Colonic mucosa (tissue), 4 donors: Measurements from ENCODE around the gene HIC1. TPM values are rescaled to one million over a fixed set of nuclear protein-coding genes. Genes with fewer than 3 reads are reported as not detected.

Experiments used
- DNase-seq: peaks from one replicate; pipeline ENCODE4 v3.0.0-alpha.2; 2020
- H3K27ac ChIP-seq: fragments of 200-600 bp; one replicate; pipeline ENCODE4 v1.8.0; 2021
- H3K27me3 ChIP-seq: fragments of 200-600 bp; one replicate; pipeline ENCODE4 v1.8.0; 2021
- H3K36me3 ChIP-seq: fragments of 200-600 bp; one replicate; pipeline ENCODE4 v1.8.0; 2021
- H3K4me1 ChIP-seq: fragments of 200-600 bp; one replicate; pipeline ENCODE4 v1.8.0; 2021; ENCODE audit warnings: mild to moderate bottlenecking
- H3K4me3 ChIP-seq: fragments of 200-600 bp; one replicate; pipeline ENCODE4 v1.8.0; 2021
- H3K9ac ChIP-seq, 2 donors: one replicate each; pipeline ENCODE4 v1.7.0; 2013; ENCODE audit warnings: control low read depth in 2 of 2, low read depth in 2 of 2, low read length in 2 of 2
- H3K9me3 ChIP-seq: fragments of 200-600 bp; one replicate; pipeline ENCODE4 v1.8.0; 2021
- intact Hi-C: fragments of 100-400 bp; cut with DNase I; formaldehyde crosslinking; loops from one replicate; pipeline ENCODE4 v1.14.1; 2022
- total RNA-seq, 2 donors: library from RNA; stranded (reverse); fragmentation: NEBNext Ultra II Directional in 1 of 2; extraction: Animal tissue kit (Norgen Biotek cat#: 25700) in 1 of 2; gene quantifications; one replicate each; pipeline ENCODE4 v1.2.1, GENCODE V29; 2021
- TF ChIP-seq, protein P1 (sequence below): fragments of 200-600 bp; IDR thresholded peaks from one replicate; pipeline ENCODE4 v1.8.0; 2022; ENCODE audit warnings: antibody characterized with exemption, mild to moderate bottlenecking
- donor health status: healthy.
- donor health status: DM: no; HTN: no; CAD: no.
- donor health status: DM: no; HTN: no; CAD: no.

Gene HIC1
- total RNA-seq, 2 donors from 2014 or later: 7.0 to 11.2 TPM

DNA sequence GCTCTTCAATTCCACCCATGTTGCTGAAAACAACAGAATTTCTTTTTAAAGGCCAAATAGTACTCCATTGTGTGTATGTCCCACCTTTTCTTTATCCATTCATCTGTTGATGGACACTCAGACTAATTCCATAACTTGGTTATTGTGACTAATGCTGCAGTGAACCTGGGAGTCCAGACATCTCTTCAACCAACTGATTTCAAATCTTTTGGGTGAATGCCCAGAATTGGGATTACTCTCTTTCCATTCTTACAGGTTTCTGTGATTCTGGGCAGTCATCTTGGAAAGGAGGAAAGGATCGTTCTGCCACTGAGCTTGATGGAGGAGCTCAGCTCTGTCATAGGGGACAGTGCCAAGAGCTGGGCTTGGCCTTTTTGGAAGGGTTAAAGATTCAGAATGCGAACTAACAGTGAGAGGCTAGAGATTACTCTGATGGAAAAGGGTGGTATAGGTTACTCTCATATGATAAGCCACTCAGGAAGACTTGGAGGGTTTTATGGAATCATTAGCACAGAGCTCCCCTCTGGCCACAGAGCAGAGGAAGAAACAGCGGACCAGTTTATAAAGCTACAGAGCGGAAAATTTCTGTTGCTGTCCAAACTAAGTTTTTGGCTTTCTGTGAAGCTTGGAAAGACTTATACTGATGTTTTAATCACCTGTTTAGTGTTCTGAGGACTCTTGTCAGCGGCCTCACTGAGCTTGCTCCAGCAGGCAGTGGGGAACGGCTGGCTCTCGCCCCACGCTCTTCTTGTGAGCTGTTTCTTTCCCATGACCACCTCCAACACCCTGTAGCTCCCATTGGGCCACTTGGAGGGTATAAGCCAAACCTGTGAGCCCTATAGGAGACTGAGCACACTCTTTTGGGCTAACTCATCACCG is 48.3 kb downstream of the HIC1 start:
- DNase-seq: no peak
- Histone ChIP-seq H3K4me3 (no peak overlapping the region), H3K9me3 (no peaks in the 10 kb centered on the region), H3K9ac (no peak overlapping the region), H3K36me3 (no peaks in the 10 kb centered on the region), H3K27me3 (no peaks in the 10 kb centered on the region), H3K27ac (no peak overlapping the region), H3K4me1 (peaks cover 2% of the 10 kb centered on the region)
- intact Hi-C loops: no loop called here
- TF ChIP-seq, protein P1, sequence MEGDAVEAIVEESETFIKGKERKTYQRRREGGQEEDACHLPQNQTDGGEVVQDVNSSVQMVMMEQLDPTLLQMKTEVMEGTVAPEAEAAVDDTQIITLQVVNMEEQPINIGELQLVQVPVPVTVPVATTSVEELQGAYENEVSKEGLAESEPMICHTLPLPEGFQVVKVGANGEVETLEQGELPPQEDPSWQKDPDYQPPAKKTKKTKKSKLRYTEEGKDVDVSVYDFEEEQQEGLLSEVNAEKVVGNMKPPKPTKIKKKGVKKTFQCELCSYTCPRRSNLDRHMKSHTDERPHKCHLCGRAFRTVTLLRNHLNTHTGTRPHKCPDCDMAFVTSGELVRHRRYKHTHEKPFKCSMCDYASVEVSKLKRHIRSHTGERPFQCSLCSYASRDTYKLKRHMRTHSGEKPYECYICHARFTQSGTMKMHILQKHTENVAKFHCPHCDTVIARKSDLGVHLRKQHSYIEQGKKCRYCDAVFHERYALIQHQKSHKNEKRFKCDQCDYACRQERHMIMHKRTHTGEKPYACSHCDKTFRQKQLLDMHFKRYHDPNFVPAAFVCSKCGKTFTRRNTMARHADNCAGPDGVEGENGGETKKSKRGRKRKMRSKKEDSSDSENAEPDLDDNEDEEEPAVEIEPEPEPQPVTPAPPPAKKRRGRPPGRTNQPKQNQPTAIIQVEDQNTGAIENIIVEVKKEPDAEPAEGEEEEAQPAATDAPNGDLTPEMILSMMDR: no peak

DNA sequence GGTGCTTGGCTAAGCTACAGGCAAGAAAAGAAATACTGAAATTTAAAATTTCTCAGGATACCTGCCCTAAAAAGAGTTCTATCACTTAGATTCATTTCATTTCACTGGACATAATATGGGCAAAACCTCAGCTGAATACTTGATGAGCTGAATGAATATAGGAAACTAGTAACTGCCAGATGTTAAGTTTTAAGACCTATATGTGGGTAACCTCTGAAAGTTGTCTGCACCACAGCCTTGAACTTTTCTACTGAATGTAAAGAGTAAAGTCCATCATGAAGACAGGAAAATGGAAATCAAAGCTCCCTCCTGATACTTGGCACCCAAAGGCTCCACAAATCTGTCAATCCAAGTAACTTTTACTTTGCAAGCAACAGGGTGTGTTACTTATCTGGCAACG is 50.8 kb downstream of the HIC1 start:
- Histone ChIP-seq H3K9me3 (no peaks in the 10 kb centered on the region), H3K27me3 (no peaks in the 10 kb centered on the region), H3K27ac (no peak overlapping the region), H3K4me1 (peaks cover 2% of the 10 kb centered on the region), H3K4me3 (no peak overlapping the region), H3K9ac (no peak overlapping the region), H3K36me3 (no peaks in the 10 kb centered on the region)
- DNase-seq: no peak
- TF ChIP-seq, protein P1: no peak
- intact Hi-C loops: no loop called here

DNA sequence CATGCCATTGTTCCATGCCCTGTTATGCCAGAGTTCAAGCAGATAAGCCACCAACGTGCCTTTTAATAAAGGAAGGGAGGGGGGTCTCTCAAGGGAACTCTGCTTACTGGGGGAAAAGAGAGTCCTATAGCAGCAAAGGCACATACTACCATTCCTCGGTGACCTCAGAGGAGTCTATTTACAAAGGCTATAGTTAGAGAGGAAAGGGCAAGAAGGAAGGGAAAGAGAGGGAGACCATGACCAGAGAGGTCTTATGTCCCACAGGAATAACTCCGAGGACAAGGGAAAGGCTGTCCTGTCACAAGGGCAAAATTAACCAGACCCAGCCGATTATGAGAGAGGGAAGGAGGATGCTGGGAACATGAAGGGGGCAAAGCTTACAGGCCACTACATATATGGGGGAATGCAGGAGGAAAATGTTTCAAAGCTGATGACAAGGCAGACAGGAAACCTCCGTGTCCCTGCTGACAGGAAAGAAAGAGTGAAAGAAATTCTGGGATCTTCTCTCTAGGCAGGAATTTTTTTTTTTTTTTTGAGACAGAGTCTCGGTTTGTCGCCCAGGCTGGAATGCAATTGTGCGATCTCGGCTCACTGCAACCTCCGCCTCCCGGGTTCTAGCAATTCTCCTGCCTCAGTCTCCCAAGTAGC is 51.5 kb downstream of the HIC1 start:
- H3K4me1 ChIP-seq: no peaks in the 10 kb centered on the region
- no peaks in the 10 kb centered on the region for H3K9me3 ChIP-seq
- H3K36me3 ChIP-seq: no peaks in the 10 kb centered on the region
- TF ChIP-seq, protein P1: no peak
- H3K27ac ChIP-seq: no peak overlapping the region
- H3K27me3 ChIP-seq: no peaks in the 10 kb centered on the region
- no peak overlapping the region for H3K4me3 ChIP-seq
- DNase-seq: no peak
- H3K9ac ChIP-seq: no peak overlapping the region
- intact Hi-C loops: no loop called here

DNA sequence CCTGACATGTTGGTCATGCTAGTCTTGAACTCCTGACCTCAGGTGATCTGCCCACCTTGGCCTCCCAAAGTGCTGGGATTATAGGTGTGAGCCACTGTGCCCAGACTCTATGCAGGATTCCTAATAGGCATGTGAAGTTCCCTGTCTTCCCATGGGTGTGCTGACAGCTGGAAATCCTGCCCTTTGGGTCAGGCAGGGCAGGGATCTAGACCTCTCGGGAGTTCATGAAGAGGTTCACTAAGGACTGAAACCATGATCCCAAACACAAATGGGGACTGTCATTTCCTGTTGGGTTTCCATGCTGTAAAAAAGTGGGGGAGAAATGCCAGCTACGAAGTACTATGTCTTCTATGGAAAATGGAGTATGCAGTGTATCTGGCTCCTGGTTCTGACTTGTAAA is 52.1 kb downstream of the HIC1 start:
- H3K4me1 ChIP-seq: no peaks in the 10 kb centered on the region
- H3K36me3 ChIP-seq: no peaks in the 10 kb centered on the region
- H3K9ac ChIP-seq: no peak overlapping the region
- no peak overlapping the region for H3K27ac ChIP-seq
- TF ChIP-seq, protein P1: no peak
- H3K9me3 ChIP-seq: no peaks in the 10 kb centered on the region
- DNase-seq: no peak
- H3K27me3 ChIP-seq: no peaks in the 10 kb centered on the region
- no peak overlapping the region for H3K4me3 ChIP-seq
- intact Hi-C loops: no loop called here

DNA sequence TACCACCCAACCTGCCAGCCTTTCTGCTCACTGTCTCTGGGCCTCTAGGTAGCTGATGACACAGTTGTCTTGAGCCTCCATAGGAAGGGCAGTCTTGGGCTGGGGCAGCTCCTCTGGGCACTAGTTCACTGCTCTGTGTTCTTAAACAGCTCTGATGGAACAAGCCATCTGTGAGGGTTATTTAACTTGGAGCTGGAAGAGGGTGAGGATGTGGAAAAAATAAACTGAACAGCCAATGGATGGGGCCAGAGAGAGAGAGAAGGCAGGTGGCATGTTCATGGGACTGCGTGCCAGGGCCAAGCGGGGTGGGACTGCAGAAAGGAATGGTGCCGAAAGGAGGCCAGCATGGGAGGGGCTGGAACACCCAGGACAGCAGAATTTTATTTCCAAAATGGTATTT is 52.6 kb downstream of the HIC1 start:
- Histone ChIP-seq H3K4me1 (no peaks in the 10 kb centered on the region), H3K4me3 (no peak overlapping the region), H3K9me3 (no peaks in the 10 kb centered on the region), H3K27me3 (no peaks in the 10 kb centered on the region), H3K9ac (no peak overlapping the region), H3K36me3 (no peaks in the 10 kb centered on the region), H3K27ac (no peak overlapping the region)
- no peak for DNase-seq
- TF ChIP-seq, protein P1: no peak
- intact Hi-C loops: no loop called here
